ENCODE measurements around the gene JADE3. TPM values are rescaled to one million over a fixed set of nuclear protein-coding genes. Genes with fewer than 3 reads are reported as not detected.

Gene JADE3
- total RNA-seq, 4 donors from 2014 or later = 3.4 to 6.3 (median 4.2) TPM

- intact Hi-C loops (cut with DNase I) = no loop called here
- WGBS, 2 donors = 44 to 100% methylated on average over 1 to 2 of the region's 2 CpGs
- H3K36me3 ChIP-seq = peaks cover 0 to 13% (median 0%) of the 10 kb centered on the region in 3 donors
- no peak for DNase-seq
- no peak overlapping the region for H3K4me3 ChIP-seq
- H3K9me3 ChIP-seq = no peaks in the 10 kb centered on the region
- no peaks in the 10 kb centered on the region for H3K4me1 ChIP-seq
- H3K27me3 ChIP-seq = no peaks in the 10 kb centered on the region
- TF ChIP-seq POLR2A (IDR thresholded peaks at IDR 0.05) (no peak), CTCF (IDR thresholded peaks at IDR 0.05) (no peak)
- no peak overlapping the region for H3K27ac ChIP-seq
These were observed 151.0 kb downstream of the JADE3 start for GRCh38 chrX:47063179-47063578.

- WGBS, 2 donors = 74 to 83% methylated on average over 2 to 3 of the region's 3 CpGs
- no peaks in the 10 kb centered on the region for H3K27me3 ChIP-seq
- no peaks in the 10 kb centered on the region for H3K9me3 ChIP-seq
- no peak for DNase-seq
- no peaks in the 10 kb centered on the region for H3K36me3 ChIP-seq
- no peaks in the 10 kb centered on the region for H3K4me1 ChIP-seq
- H3K4me3 ChIP-seq = no peak overlapping the region
- no peak overlapping the region for H3K27ac ChIP-seq
- intact Hi-C loops (cut with DNase I) = no loop called here
- TF ChIP-seq CTCF (IDR thresholded peaks at IDR 0.05) = no peak
- TF ChIP-seq POLR2A (IDR thresholded peaks at IDR 0.05) = no peak
These were observed 156.0 kb downstream of the JADE3 start for GRCh38 chrX:47068214-47068613.

DNA sequence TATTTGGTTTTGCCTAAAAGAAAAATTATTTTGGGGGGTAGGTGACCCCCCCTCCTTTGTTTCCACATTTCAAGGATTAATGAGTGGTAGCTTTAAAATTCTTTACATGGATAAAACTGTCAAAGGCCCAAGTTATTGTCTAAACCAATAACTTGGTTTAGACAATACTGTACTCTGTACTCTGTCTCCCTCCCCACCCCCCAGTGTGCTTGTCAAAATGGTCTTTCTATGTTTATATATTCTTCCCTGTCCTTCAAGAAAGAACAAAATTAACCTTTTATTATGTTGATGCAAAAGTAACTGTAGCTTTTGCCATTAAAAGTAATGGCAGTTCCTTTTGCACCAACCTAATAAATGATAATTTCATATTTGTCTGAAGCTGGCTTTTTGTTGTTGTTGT lies 156.5 kb downstream of the JADE3 start:
- Histone ChIP-seq H3K4me1 (no peaks in the 10 kb centered on the region), H3K4me3 (no peak overlapping the region), H3K36me3 (no peaks in the 10 kb centered on the region), H3K27ac (no peak overlapping the region), H3K27me3 (no peaks in the 10 kb centered on the region), H3K9me3 (no peaks in the 10 kb centered on the region)
- DNase-seq = no peak
- no peak for TF ChIP-seq POLR2A (IDR thresholded peaks at IDR 0.05)
- TF ChIP-seq CTCF (IDR thresholded peaks at IDR 0.05) = no peak
- intact Hi-C loops (cut with DNase I) = no loop called here

DNA sequence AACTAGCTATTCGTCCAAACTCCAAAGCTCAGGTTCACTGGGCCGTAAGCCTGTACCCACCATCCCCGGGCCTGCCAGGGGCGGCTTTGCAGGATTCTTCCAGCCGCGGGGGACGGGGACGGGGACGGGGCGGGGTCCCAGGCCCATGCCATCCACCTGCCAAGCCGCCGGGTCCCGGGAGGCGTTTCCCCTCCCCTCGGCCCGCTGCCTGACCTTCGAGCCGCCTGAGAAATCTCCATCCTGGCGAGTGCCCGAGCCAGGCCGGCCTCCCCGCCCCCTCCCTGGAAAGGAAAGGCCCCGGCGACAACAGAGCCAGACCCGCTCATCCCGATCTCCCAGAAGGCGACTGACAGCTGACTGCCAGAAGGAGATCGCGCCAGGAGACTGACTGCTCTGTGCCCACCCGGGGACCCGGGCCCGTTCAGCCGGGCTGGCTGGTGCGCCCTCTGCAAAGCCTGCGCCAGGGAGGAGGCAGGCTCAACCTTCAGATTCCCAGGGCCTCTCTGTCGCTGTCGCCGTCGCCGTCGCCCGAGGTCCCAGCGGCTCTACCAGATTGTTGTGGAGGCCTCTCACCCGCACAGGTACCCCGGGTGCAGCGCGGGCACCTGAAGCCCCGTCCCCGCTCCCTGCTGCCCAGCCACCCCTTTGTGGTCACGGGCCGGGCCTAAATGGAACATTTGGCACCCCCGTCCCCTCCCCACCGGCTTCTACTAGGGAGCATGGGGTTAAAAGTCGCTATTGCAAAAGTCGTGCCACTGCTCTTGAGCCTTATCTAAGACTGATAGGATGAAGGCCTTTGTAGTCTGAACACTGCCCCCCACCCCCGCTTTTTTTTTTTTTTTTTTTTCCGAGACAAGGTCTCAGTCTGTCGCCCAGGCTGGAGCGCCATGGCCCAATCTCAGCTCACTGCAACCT lies 166.2 kb downstream of the JADE3 start, which contains the start of gene RGN:
TSS of gene RGN (plus strand) at position 315 of the 915 bp plus-strand sequence. CDS start 2,702 bp downstream, outside the sequence.
- no peaks in the 10 kb centered on the region for H3K27me3 ChIP-seq
- no peak for DNase-seq
- H3K4me3 ChIP-seq = peak within 1 kb of the TSS; percentile 15 to 59 (median 40)

More for the DNA sequence above, 166.2 kb downstream of the JADE3 start, which contains the start of gene RGN:
- peak within 1 kb of the TSS in 3 of 4 donors; percentile 4 to 55 (median 39) for H3K27ac ChIP-seq
- no peaks in the 10 kb centered on the region for H3K9me3 ChIP-seq
- TF ChIP-seq CTCF (IDR thresholded peaks at IDR 0.05) = no peak
- TF ChIP-seq POLR2A (IDR thresholded peaks at IDR 0.05) = no peak
- WGBS, 2 donors = 0 to 55% methylated on average over 1 to 26 of the region's 59 CpGs
- H3K4me1 ChIP-seq = no peaks in the 10 kb centered on the region
- intact Hi-C loops (cut with DNase I) = no loop called here
- no peaks in the 10 kb centered on the region for H3K36me3 ChIP-seq

Measured in esophagus squamous epithelium (tissue), 5 donors.